Activated T-helper 17 cell treated with anti-CD3 and anti-CD28 coated beads, Interleukin-2, amount 50 U/mL, for 72 hours (primary cell): ENCODE results near the gene LONP2. TPM values are rescaled to one million over a fixed set of nuclear protein-coding genes. Genes with fewer than 3 reads are reported as not detected.

Source experiments
- ATAC-seq: fragments of 150-1000 bp; cut with Tn5 transposase; replicated peaks from 2 replicates; pipeline ENCODE4 v1.10.0; 2021; ENCODE audit warnings: mild to moderate bottlenecking, moderate library complexity
- H3K27ac Mint-ChIP-seq: one replicate; pipeline ENCODE4 v1.8.0; 2022; ENCODE audit warnings: mixed read lengths
- H3K27me3 Mint-ChIP-seq: one replicate; pipeline ENCODE4 v1.8.0; 2022; ENCODE audit warnings: mixed read lengths
- H3K36me3 Mint-ChIP-seq: one replicate; pipeline ENCODE4 v1.8.0; 2022; ENCODE audit warnings: low read depth, mild to moderate bottlenecking, mixed read lengths
- H3K4me1 Mint-ChIP-seq: one replicate; pipeline ENCODE4 v1.8.0; 2022; ENCODE audit warnings: mixed read lengths
- H3K4me3 Mint-ChIP-seq: one replicate; pipeline ENCODE4 v1.8.0; 2022; ENCODE audit warnings: mild to moderate bottlenecking, mixed read lengths
- H3K9me3 Mint-ChIP-seq: one replicate; pipeline ENCODE4 v1.8.0; 2022; ENCODE audit warnings: mixed read lengths
- total RNA-seq, 2 donors: library from RNA; stranded (reverse); gene quantifications; one replicate each; pipeline ENCODE4 v1.2.3, GENCODE V29; 2022

Gene LONP2
- total RNA-seq, 2 donors from 2014 or later = 49.7 to 60.6 TPM

DNA sequence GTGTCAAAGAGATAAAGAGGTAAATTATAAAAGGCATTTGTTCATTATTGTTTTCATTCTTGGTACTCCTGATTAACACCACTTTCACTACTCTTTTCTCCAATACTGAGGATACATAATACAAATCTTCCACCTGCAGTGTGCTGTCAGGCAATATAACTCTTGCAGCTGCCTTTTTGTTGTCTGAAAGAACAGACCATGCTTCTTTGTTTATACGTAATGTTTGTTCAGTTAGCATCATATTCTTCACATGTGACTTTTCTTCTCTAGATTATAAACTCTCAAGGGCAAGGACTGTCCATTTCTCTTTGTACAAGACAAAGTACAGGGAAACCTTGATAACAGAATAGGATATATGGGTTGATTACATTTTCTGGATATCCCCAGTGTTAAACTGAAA is 17.5 kb downstream of the LONP2 start:
- ATAC-seq = no peak
- H3K4me3 Mint-ChIP-seq = no peak overlapping the region
- no peaks in the 10 kb centered on the region for H3K9me3 Mint-ChIP-seq
- H3K36me3 Mint-ChIP-seq = peaks cover 92% of the 10 kb centered on the region
- no peaks in the 10 kb centered on the region for H3K4me1 Mint-ChIP-seq
- H3K27me3 Mint-ChIP-seq = no peaks in the 10 kb centered on the region
- no peak overlapping the region for H3K27ac Mint-ChIP-seq

DNA sequence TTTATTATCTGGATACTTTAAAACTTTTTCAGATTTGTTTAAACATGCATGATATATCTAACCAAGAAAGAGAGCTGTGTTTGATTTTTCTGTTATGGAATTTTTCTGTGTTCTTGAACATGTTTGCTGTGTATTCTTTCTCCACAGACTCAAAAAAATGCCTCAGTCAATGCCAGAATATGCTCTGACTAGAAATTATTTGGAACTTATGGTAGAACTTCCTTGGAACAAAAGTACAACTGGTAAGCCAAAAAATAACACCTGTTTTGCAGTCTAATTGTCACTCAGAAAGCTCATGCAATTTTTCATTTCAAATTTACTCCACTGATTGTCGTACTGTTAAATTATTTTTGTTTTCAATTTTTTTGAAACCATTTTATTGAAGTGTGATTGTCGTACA is 18.5 kb downstream of the LONP2 start:
- no peak for ATAC-seq
- Mint-ChIP-seq H3K4me3 (no peak overlapping the region), H3K4me1 (no peaks in the 10 kb centered on the region), H3K36me3 (peaks cover 89% of the 10 kb centered on the region), H3K27ac (no peak overlapping the region), H3K9me3 (no peaks in the 10 kb centered on the region), H3K27me3 (no peaks in the 10 kb centered on the region)

DNA sequence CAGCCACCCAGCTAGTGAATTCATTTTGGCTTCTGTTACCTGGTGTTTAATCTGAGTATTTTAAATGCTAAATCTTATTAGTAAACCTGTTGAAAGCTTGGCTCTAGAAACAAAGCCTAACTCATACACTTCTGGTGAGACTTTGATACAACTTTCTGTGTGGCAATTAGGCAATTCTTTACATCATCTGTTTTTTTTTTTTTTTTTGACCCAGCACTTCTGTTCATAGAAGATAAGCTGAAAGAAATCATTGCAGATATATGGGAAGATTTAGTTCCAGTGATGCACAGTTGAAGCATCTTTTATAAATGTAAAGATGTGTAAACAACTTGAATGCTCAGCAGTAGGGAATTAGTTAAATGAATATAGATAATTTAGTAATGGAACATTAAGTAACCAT is 24.9 kb downstream of the LONP2 start:
- Mint-ChIP-seq H3K27ac (no peak overlapping the region), H3K27me3 (no peaks in the 10 kb centered on the region), H3K4me3 (no peak overlapping the region), H3K9me3 (no peaks in the 10 kb centered on the region), H3K36me3 (peaks cover 79% of the 10 kb centered on the region), H3K4me1 (no peaks in the 10 kb centered on the region)
- ATAC-seq = no peak

DNA sequence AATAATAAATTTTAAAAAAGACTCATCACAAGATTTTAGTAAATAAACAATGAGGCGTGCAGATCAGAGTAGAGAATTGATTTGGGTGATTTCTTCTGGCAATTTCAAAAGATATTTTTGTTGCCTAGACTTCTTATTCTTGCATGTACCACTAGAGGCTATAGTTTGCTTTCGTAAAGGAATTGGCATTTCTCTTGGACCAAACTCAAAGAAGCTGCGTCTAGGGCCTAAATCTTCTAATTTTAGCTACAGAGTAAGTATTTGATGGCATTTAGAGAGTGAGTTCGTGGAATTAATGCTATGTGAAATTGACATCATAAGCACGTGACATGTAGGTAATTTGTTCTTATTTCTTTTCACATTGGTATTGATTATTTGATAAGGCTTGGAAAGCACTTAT is 27.6 kb downstream of the LONP2 start:
- Mint-ChIP-seq H3K4me3 (no peak overlapping the region), H3K9me3 (no peaks in the 10 kb centered on the region), H3K36me3 (peaks cover 81% of the 10 kb centered on the region), H3K4me1 (no peaks in the 10 kb centered on the region), H3K27ac (no peak overlapping the region), H3K27me3 (no peaks in the 10 kb centered on the region)
- no peak for ATAC-seq

DNA sequence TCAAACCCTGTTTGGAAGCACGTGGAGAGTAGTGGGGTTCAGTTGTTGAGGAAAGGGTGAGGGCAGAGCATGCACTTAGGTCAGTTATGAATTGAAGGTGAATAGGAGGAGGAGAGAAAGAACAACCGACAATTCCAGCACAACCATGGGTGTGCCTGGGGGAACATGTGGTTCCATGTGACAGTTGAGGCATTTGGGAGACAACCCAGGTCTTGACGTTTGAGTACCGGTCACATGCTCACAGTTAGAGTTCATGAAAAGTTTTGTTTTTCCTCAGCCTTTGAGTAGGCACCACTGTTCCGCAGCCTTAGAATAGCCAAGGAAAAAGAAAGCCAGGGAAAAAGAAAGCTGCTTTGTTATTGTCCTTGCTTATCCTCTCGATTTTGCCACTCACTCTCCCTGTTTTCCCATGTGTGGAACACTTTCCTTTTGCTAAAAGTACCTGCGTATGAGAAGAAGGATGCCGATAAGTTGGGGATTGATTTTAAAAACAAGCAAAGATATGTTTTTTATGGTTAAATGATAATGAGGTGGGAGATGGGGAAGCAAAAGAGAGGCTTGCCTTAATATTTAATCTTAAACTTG is 28.8 kb downstream of the LONP2 start:
- Mint-ChIP-seq H3K27me3 (no peaks in the 10 kb centered on the region), H3K9me3 (no peaks in the 10 kb centered on the region), H3K4me1 (peaks cover 5% of the 10 kb centered on the region), H3K27ac (no peak overlapping the region), H3K36me3 (peaks cover 88% of the 10 kb centered on the region), H3K4me3 (no peak overlapping the region)
- ATAC-seq = no peak

DNA sequence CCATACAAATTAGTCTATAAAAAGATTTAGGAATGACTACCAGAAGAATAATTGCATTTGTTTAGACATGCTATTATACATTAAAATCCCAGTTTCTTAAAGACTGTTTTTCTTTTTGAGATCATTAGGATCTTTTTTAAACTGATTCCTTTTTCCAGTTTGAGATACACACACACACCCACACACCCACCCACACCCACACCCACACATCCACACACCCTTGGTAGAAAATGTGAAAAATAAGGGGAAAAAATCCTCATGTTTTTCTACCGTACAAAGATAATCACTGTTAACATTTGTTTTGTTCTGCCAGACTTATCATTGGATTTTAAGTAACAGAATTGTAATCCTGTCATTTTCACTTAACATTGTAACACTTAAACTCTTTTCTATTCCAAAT is 30.4 kb downstream of the LONP2 start:
- Mint-ChIP-seq H3K4me1 (peaks cover 5% of the 10 kb centered on the region), H3K9me3 (no peaks in the 10 kb centered on the region), H3K27ac (no peak overlapping the region), H3K27me3 (no peaks in the 10 kb centered on the region), H3K4me3 (no peak overlapping the region), H3K36me3 (peaks cover 94% of the 10 kb centered on the region)
- no peak for ATAC-seq

DNA sequence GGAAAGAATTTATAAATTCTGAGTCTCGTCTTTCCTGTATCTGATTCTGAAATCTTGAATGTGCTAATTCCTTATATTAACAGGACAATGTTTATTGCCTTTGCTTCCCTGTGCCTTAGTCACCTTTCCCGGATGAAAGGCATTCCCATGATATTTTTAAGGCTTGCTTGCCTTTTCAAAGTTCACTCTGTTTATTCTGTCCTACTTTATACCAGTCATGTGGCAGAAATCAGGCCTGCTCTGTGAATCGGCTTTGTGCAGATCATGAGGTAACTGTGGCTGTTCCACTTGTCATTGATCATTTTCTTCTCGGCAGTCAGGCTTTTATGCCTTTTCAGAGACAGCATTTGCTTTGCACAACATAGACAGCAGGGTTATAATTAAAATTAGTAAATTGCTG is 32.0 kb downstream of the LONP2 start:
- Mint-ChIP-seq H3K36me3 (peaks cover 91% of the 10 kb centered on the region), H3K27me3 (no peaks in the 10 kb centered on the region), H3K4me1 (peaks cover 5% of the 10 kb centered on the region), H3K9me3 (no peaks in the 10 kb centered on the region), H3K4me3 (no peak overlapping the region), H3K27ac (no peak overlapping the region)
- ATAC-seq = no peak

DNA sequence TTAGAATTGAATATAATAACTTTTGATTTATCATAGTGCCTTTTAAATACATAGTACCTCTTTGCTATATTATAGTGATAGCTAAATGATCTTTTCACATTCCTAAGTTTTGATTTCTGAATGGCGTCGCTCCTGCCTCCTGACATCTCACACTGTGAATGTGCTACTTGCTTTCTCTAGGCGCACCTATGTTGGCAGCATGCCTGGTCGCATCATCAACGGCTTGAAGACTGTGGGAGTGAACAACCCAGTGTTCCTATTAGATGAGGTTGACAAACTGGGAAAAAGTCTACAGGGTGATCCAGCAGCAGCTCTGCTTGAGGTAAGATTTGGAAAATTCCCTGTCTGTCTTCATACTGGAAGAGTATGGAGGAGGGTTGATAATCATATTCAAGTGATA is 33.1 kb downstream of the LONP2 start:
- H3K27ac Mint-ChIP-seq = no peak overlapping the region
- ATAC-seq = no peak
- H3K4me3 Mint-ChIP-seq = no peak overlapping the region
- H3K9me3 Mint-ChIP-seq = no peaks in the 10 kb centered on the region
- no peaks in the 10 kb centered on the region for H3K27me3 Mint-ChIP-seq
- H3K36me3 Mint-ChIP-seq = peaks cover 80% of the 10 kb centered on the region
- H3K4me1 Mint-ChIP-seq = peaks cover 5% of the 10 kb centered on the region

DNA sequence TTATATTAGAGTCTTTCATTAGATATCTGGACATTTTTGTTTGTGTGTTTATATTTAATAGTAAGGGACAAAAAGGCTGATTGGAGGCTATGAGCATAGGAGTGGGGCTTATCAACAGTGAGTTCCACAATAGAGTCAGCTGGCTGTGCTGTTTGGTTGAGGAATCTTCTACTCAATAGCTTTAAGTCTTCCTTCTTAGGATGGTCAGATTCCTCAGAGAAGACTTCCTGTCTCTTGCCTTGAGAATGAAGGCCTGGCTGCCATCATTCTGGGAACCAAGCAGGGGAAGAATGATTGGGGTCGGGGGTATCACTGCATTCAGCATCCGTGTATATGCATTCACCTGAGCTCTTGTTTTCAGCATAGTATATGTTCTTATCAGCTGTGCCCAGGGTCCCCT is 35.1 kb downstream of the LONP2 start:
- Mint-ChIP-seq H3K4me1 (peaks cover 5% of the 10 kb centered on the region), H3K9me3 (no peaks in the 10 kb centered on the region), H3K27me3 (no peaks in the 10 kb centered on the region), H3K27ac (no peak overlapping the region), H3K4me3 (no peak overlapping the region), H3K36me3 (peaks cover 82% of the 10 kb centered on the region)
- ATAC-seq = no peak

DNA sequence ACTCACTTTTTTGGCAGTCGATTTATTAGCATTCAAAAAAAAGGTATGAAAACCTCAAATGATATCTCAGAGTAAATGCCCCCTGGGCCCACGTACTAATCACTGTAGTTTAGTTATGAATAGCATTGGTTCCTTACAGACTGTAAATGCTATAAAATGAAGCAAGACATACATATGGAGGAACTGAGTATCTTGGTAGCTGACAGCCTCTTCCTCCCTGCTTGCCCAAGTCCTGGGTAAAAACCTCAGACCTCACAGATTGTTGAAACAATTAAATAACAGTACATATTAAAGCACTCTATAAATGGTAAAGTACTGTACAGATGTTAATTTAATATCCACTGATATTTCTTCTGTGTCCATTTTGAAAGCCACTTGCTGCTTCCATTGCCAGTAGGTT is 36.4 kb downstream of the LONP2 start:
- Mint-ChIP-seq H3K36me3 (peaks cover 82% of the 10 kb centered on the region), H3K9me3 (no peaks in the 10 kb centered on the region), H3K27me3 (no peaks in the 10 kb centered on the region), H3K4me1 (peaks cover 5% of the 10 kb centered on the region), H3K4me3 (no peak overlapping the region), H3K27ac (no peak overlapping the region)
- no peak for ATAC-seq

DNA sequence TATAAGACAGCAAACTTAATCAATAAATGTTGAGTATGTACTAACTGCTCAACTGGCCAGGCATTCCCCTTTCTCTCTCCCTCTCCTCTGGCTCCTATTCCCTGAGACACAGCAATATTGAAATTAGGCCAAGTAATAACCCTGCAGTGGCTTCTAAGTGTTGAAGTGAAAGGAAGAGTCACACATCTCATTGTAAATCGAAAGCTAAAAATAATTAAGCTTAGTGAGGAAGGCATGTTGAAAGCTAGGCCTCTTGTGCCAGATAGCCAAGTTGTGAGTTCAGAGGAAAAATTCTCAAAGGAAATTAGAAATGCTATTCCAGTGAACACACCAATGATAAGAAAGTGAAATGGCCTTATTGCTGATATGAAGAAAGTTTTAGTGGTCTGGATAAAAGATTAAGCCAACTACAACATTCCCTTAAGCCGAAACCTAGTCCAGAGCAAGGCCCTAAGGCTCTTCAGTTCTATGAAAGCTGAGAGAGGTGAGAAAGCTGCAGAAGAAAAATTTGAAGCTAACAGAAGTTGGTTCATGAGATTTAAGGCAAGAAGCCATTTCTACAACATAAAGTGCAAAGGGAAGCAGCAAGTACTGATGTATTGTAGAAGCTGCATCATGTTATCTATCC is 38.6 kb downstream of the LONP2 start:
- H3K27me3 Mint-ChIP-seq = no peaks in the 10 kb centered on the region
- peaks cover 82% of the 10 kb centered on the region for H3K36me3 Mint-ChIP-seq
- H3K27ac Mint-ChIP-seq = no peak overlapping the region
- no peaks in the 10 kb centered on the region for H3K9me3 Mint-ChIP-seq
- H3K4me3 Mint-ChIP-seq = no peak overlapping the region
- no peaks in the 10 kb centered on the region for H3K4me1 Mint-ChIP-seq
- no peak for ATAC-seq

DNA sequence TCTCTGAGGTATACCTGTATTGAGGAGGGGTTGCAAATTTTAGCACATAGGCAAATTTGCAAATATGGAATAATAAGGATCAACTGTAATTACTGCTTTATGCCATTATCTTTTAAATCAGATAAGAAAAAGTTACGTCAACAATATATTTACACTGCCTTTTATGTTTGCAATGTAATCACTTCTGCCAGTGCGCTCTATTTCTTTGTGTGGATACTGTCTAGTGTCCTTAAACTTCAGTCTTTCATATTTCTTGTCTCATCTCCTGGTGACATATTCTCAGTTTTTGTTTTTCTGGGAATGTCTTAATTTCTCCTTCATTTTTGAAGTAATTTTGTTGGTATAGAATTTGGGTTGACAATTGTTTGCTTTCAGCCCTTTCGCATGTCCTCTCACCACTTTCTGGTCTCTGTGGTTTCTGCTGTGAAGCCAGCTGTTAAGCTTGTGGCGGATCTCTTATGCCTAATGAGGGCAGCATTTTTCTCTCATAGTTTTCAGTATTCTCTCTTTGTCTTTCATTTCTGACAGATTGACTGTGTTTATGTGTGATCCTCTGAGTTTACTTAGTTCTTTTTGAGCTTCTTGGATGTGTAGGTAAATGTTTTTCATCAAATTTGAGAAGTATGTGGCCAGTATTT is 40.8 kb downstream of the LONP2 start:
- peaks cover 81% of the 10 kb centered on the region for H3K36me3 Mint-ChIP-seq
- H3K27ac Mint-ChIP-seq = peak overlapping the region; percentile 13
- no peak for ATAC-seq
- no peaks in the 10 kb centered on the region for H3K27me3 Mint-ChIP-seq
- no peak overlapping the region for H3K4me3 Mint-ChIP-seq
- H3K9me3 Mint-ChIP-seq = no peaks in the 10 kb centered on the region
- H3K4me1 Mint-ChIP-seq = no peaks in the 10 kb centered on the region

DNA sequence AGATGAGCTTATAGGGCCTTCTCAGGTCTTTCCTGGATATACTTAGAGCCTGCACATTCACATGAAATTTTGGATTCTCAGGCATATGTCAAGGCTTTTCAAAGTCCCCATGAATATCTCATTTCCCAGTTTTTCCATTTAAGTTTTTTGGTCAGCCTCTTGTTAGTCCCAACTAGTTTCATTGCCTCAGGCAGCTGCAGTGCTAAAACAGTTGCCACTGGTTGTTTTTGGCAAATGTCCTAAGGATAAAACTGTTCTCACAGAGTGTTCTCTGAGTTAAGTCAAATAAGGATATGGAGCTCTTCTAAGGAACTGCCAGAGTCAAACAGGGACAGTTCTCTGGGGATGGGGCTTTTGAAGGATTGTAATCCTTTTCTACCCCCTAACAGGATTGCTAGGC is 43.1 kb downstream of the LONP2 start:
- Mint-ChIP-seq H3K27ac (no peak overlapping the region), H3K27me3 (no peaks in the 10 kb centered on the region), H3K9me3 (no peaks in the 10 kb centered on the region), H3K4me3 (no peak overlapping the region), H3K4me1 (no peaks in the 10 kb centered on the region), H3K36me3 (peaks cover 95% of the 10 kb centered on the region)
- ATAC-seq = no peak

DNA sequence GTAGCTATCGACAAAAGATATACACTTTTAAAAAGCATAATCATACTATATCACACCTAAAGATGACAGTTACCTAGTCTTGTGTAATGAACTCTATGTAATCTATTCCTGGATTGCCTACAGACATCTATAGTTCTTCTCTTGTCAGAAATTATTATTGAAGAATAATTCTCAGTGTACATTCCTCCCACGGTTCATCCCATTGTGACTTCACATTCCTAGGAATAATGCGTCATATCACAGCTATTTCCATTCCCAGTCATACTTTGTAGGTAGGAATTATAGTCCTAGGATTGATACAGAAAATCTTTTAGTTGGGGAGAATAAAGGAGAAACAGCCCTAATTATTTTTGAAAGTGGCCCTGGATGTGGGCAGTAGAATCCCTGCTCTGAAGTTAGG is 47.2 kb downstream of the LONP2 start:
- H3K9me3 Mint-ChIP-seq = no peaks in the 10 kb centered on the region
- H3K36me3 Mint-ChIP-seq = peaks cover 90% of the 10 kb centered on the region
- no peak overlapping the region for H3K4me3 Mint-ChIP-seq
- no peak overlapping the region for H3K27ac Mint-ChIP-seq
- no peak for ATAC-seq
- H3K4me1 Mint-ChIP-seq = peaks cover 3% of the 10 kb centered on the region
- no peaks in the 10 kb centered on the region for H3K27me3 Mint-ChIP-seq

DNA sequence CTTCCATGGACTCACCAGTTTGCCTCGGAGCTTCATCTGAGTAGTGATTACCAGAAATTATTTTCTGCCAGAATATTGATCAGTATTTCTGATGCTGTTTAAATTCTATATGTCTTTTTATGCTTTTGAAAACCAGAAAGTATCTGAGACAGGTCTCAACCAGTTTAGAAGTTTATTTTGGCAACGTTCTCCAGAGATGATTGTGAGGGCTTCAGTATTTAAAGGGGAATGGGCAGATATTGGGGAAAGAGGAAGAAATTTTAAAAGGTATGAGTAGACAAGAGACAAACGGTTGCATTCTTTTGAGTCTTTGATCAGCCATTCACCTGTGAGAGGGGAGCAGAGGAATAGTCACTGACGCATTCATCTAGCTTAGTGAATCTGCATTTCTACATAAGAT is 47.7 kb downstream of the LONP2 start:
- Mint-ChIP-seq H3K4me3 (no peak overlapping the region), H3K9me3 (no peaks in the 10 kb centered on the region), H3K27ac (no peak overlapping the region), H3K36me3 (peaks cover 90% of the 10 kb centered on the region), H3K4me1 (peaks cover 3% of the 10 kb centered on the region), H3K27me3 (no peaks in the 10 kb centered on the region)
- no peak for ATAC-seq
